K562 (cell line): ENCODE measurements around the gene MEAF6. TPM values are rescaled to one million over a fixed set of nuclear protein-coding genes. Genes with fewer than 3 reads are reported as not detected.

Experiments
- ARID2 ChIP-seq: fragments of 450-650 bp; IDR thresholded peaks from 2 replicates; pipeline ENCODE4 v1.6.1; 2017; ENCODE audit warnings: antibody characterized with exemption, mild to moderate bottlenecking
- BRF2 ChIP-seq: IDR thresholded peaks from 3 replicates; pipeline ENCODE4 v1.6.1; 2011; ENCODE audit warnings: borderline replicate concordance, mild to moderate bottlenecking; ENCODE audit not compliant: insufficient read length, insufficient read depth
- E2F5 ChIP-seq: sonication (generic); formaldehyde crosslinking; IDR thresholded peaks from 2 replicates; pipeline ENCODE4 v1.8.0; 2022; ENCODE audit warnings: mild to moderate bottlenecking, missing genetic modification reagents
- FOS ChIP-seq: IDR thresholded peaks from 3 replicates; pipeline ENCODE4 v1.6.1; 2011; ENCODE audit not compliant: insufficient read length; ENCODE audit errors: extremely low read depth
- MCM2 ChIP-seq: fragments of 450-650 bp; IDR thresholded peaks from 2 replicates; pipeline ENCODE4 v1.6.1; 2017; ENCODE audit warnings: low read depth, mild to moderate bottlenecking
- NEUROD1 ChIP-seq: fragments of 150-350 bp; IDR thresholded peaks from 2 replicates; pipeline ENCODE4 v1.6.1; 2014; ENCODE audit warnings: borderline replicate concordance, low read length, low read depth; ENCODE audit not compliant: partially characterized antibody
- NFATC3 ChIP-seq: fragments of 450-650 bp; IDR thresholded peaks from 2 replicates; pipeline ENCODE4 v1.6.1; 2017; ENCODE audit warnings: mild to moderate bottlenecking
- NKRF ChIP-seq: fragments of 450-650 bp; IDR thresholded peaks from 2 replicates; pipeline ENCODE4 v1.6.1; 2016; ENCODE audit warnings: borderline replicate concordance
- NR2C1 ChIP-seq, 2 experiments: fragments of 450-650 bp; IDR thresholded peaks; 2 replicates each; pipeline ENCODE4 v1.6.1; 2017; ENCODE audit warnings: mild to moderate bottlenecking in 2 of 2, antibody characterized with exemption in 1 of 2, inconsistent platforms in 1 of 2, missing compliant biosample characterization in 1 of 2, missing genetic modification characterization in 1 of 2
- PHF8 ChIP-seq: fragments of 200-600 bp; sonication (generic); IDR thresholded peaks from 2 replicates; pipeline ENCODE4 v1.6.1; 2012; ENCODE audit warnings: mixed run types, mild to moderate bottlenecking, inconsistent platforms, low read length, moderate library complexity, borderline replicate concordance
- PRMT5 ChIP-seq: sonication (generic); formaldehyde crosslinking; IDR thresholded peaks from 2 replicates; pipeline ENCODE4 v1.5.0; 2020; ENCODE audit warnings: missing genetic modification reagents
- SIX5 ChIP-seq, 2 experiments: IDR thresholded peaks; 2 replicates each; pipeline ENCODE4 v1.6.1; 2011; ENCODE audit warnings: low read length in 2 of 2, borderline replicate concordance in 1 of 2, low read depth in 1 of 2, mild to moderate bottlenecking in 1 of 2, moderate library complexity in 1 of 2; ENCODE audit not compliant: insufficient read depth in 1 of 2
- SLC30A9 ChIP-seq: fragments of 250-450 bp; sonication (Bioruptor Pico); IDR thresholded peaks from 2 replicates; pipeline ENCODE4 v1.8.0; 2022; ENCODE audit warnings: mild to moderate bottlenecking, moderate library complexity
- SMARCE1 ChIP-seq: fragments of 450-650 bp; IDR thresholded peaks from 2 replicates; pipeline ENCODE4 v1.7.1; 2016; ENCODE audit warnings: mild to moderate bottlenecking
- ZBTB9 ChIP-seq: fragments of 450-650 bp; formaldehyde crosslinking; IDR thresholded peaks from 2 replicates; pipeline ENCODE4 v1.4.0; 2020; ENCODE audit warnings: mild to moderate bottlenecking, moderate library complexity
- ZNF436 ChIP-seq: fragments of 250-450, 450-650 bp; sonication (Bioruptor Pico); formaldehyde crosslinking; IDR thresholded peaks from 2 replicates; pipeline ENCODE4 v1.7.0; 2020; ENCODE audit warnings: mild to moderate bottlenecking
- ZNF785 ChIP-seq: fragments of 250-450 bp; sonication (Bioruptor Pico); IDR thresholded peaks from 2 replicates; pipeline ENCODE4 v1.4.0; 2020; ENCODE audit warnings: mild to moderate bottlenecking
- polyA plus RNA-seq, 8 experiments: library from polyadenylated mRNA; depleted of rRNA in 4 of 8; stranded (reverse) in 5 of 8; unstranded in 3 of 8; fragments of >200 nt; fragmentation: Nextera tagmentation in 2 of 8; fragmentation: Illumina TruSeq in 1 of 8; extraction: Ambion mirVana in 2 of 8; extraction: Trizol in 1 of 8; gene quantifications; 2 replicates each; pipeline versions ENCODE4 v1.2.1 to v1.2.3, GENCODE V29; 2011 to 2014; ENCODE audit warnings: inconsistent platforms in 1 of 8, missing spikeins in 1 of 8
- total RNA-seq, 7 experiments: library from RNA; depleted of rRNA in 6 of 7; stranded (reverse); fragments of >200 nt in 6 of 7; fragmentation: Illumina TruSeq in 2 of 7; extraction: Trizol in 2 of 7; gene quantifications; 2 replicates each; pipeline versions ENCODE4 v1.2.1 to v1.2.3, GENCODE V29; 2011 to 2021; ENCODE audit warnings: low replicate concordance in 1 of 7

MEAF6 gene
- total and polyA plus RNA-seq, 9 of the 15 experiments (the other 6 are each of a cell fraction or from before 2014, with no cell fraction given) = 55.0 to 151 (median 92.3) TPM

DNA sequence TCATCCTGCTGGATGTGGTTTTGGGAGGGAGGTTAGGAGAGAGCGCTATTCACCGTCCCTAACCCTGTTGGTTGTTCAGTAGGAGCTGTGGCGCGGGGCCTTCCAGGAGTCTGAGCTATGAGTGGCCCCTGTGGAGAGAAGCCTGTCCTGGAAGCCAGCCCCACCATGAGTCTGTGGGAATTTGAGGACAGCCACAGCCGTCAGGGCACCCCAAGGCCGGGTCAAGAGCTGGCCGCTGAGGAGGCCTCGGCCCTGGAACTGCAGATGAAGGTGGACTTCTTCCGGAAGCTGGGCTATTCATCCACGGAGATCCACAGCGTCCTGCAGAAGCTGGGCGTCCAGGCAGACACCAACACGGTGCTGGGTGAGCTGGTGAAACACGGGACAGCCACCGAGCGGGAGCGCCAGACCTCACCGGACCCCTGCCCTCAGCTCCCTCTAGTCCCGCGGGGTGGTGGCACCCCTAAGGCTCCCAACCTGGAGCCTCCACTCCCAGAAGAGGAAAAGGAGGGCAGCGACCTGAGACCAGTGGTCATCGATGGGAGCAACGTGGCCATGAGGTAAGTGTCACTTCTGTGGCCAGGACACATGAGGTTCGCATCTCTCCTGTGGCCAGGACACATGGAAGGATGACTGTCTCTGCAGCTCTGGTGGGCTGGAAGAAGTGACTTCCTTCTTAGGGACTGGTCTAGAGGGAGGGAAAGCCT is 39.0 kb downstream of the MEAF6 start (continued):
- TF ChIP-seq PRMT5 (CRISPR knock-in tag) = 0 out of 2 replicates have a peak, but pooled peaks have one; percentile 18
- no peak for TF ChIP-seq NEUROD1
- TF ChIP-seq SLC30A9 (CRISPR knock-in tag) = no peak
- no peak for TF ChIP-seq E2F5 (CRISPR knock-in tag)
- no peak for TF ChIP-seq NFATC3
- TF ChIP-seq ARID2 = no peak
- no peak for TF ChIP-seq FOS
- TF ChIP-seq SMARCE1 = no peak
- no peak for TF ChIP-seq PHF8
- TF ChIP-seq ZNF785 = no peak
- no peak for TF ChIP-seq ZNF436
- TF ChIP-seq NR2C1 (IDR thresholded peaks at IDR 0.05) = no peak
- no peak for TF ChIP-seq NR2C1 (tag; IDR thresholded peaks at IDR 0.05)
- TF ChIP-seq BRF2 = no peak
- no peak for TF ChIP-seq SIX5 (IDR thresholded peaks at IDR 0.05; ENCODE audit: borderline replicate concordance in 1 of 2, insufficient read depth in 1 of 2, low read depth in 1 of 2, low read length in 2 of 2)
- TF ChIP-seq NKRF = peak; percentile 25; the same call in 1 of the 2 replicates
- TF ChIP-seq ZBTB9 (CRISPR knock-in tag) = peak; percentile 64; the same call in 1 of the 2 replicates
- TF ChIP-seq MCM2 = no peak
